Mesendoderm (in vitro differentiated cells): ENCODE results near the gene TIRAP.

Experiments
- DNase-seq: peaks from one replicate; pipeline ENCODE4 v3.0.0; 2013
- H2AK5ac ChIP-seq: 2 replicates; pipeline ENCODE4 v1.6.1; 2013; ENCODE audit warnings: low read length, inconsistent platforms
- H2BK120ac ChIP-seq: 2 replicates; pipeline ENCODE4 v1.6.1; 2013; ENCODE audit warnings: low read depth, mild to moderate bottlenecking, low read length, moderate library complexity, mixed read lengths
- H2BK15ac ChIP-seq: replicated peaks from 2 replicates; pipeline ENCODE4 v1.6.1; 2013; ENCODE audit warnings: low read depth, mild to moderate bottlenecking, moderate library complexity
- H2BK5ac ChIP-seq: 2 replicates; pipeline ENCODE4 v1.6.1; 2013; ENCODE audit warnings: low read length, inconsistent platforms
- H3K18ac ChIP-seq: 2 replicates; pipeline ENCODE4 v1.6.1; 2013; ENCODE audit warnings: mild to moderate bottlenecking, low read length, mixed read lengths
- H3K23ac ChIP-seq: one replicate; pipeline ENCODE4 v1.6.1; 2013; ENCODE audit warnings: low read length
- H3K27ac ChIP-seq: 2 replicates; pipeline ENCODE4 v1.5.1; 2013; ENCODE audit warnings: low read depth, mild to moderate bottlenecking, inconsistent platforms, low read length, moderate library complexity
- H3K27me3 ChIP-seq: 2 replicates; pipeline ENCODE4 v1.6.1; 2013; ENCODE audit warnings: low read length, control low read depth, mild to moderate bottlenecking, inconsistent platforms; ENCODE audit not compliant: insufficient read depth, poor library complexity
- H3K36me3 ChIP-seq: 2 replicates; pipeline ENCODE4 v1.6.1; 2013; ENCODE audit warnings: low read length, inconsistent platforms; ENCODE audit not compliant: control insufficient read depth, insufficient read depth
- H3K4ac ChIP-seq: one replicate; pipeline ENCODE4 v1.6.1; 2013; ENCODE audit warnings: low read depth, mild to moderate bottlenecking, low read length, moderate library complexity
- H3K4me1 ChIP-seq: 2 replicates; pipeline ENCODE4 v1.6.1; 2013; ENCODE audit warnings: low read depth, low read length, inconsistent platforms; ENCODE audit not compliant: control insufficient read depth
- H3K4me2 ChIP-seq: 2 replicates; pipeline ENCODE4 v1.6.1; 2013; ENCODE audit warnings: low read length
- H3K4me3 ChIP-seq: 2 replicates; pipeline ENCODE4 v1.5.1; 2013; ENCODE audit warnings: mild to moderate bottlenecking, low read length
- H3K56ac ChIP-seq: one replicate; pipeline ENCODE4 v1.6.1; 2013; ENCODE audit warnings: low read length
- H3K79me1 ChIP-seq: 2 replicates; pipeline ENCODE4 v1.6.1; 2013; ENCODE audit warnings: low read length, inconsistent platforms
- H3K79me2 ChIP-seq: 2 replicates; pipeline ENCODE4 v1.6.1; 2013; ENCODE audit warnings: mild to moderate bottlenecking, low read length; ENCODE audit not compliant: control insufficient read depth, insufficient read depth
- H3K9ac ChIP-seq: 2 replicates; pipeline ENCODE4 v1.6.1; 2013; ENCODE audit warnings: low read length, inconsistent platforms
- H4K5ac ChIP-seq: one replicate; pipeline ENCODE4 v1.6.1; 2013; ENCODE audit warnings: low read length
- H4K8ac ChIP-seq: one replicate; pipeline ENCODE4 v1.6.1; 2013; ENCODE audit warnings: low read depth, mild to moderate bottlenecking, control low read depth, low read length, moderate library complexity
- WGBS: extraction: QIAGEN DNeasy Blood & Tissue Kit; methylation state at CpG from one replicate; pipeline ENCODE4 v1.1.7; 2013; ENCODE audit warnings: low lambda C conversion rate, missing lambda C conversion rate; ENCODE audit not compliant: insufficient coverage; ENCODE audit errors: extremely low coverage; 5-methylcytosine and 5-hydroxymethylcytosine counted together

TIRAP gene

GRCh38 chr11:126331286-126331685 is 48.4 kb downstream of the TIRAP start:
- Histone ChIP-seq H3K27me3 (no peaks in the 10 kb centered on the region), H2BK5ac (no peak overlapping the region), H2BK15ac (no peak overlapping the region), H4K5ac (no peak overlapping the region), H3K56ac (no peak overlapping the region), H3K4me1 (no peaks in the 10 kb centered on the region), H2AK5ac (no peak overlapping the region), H4K8ac (no peak overlapping the region), H3K36me3 (no peaks in the 10 kb centered on the region), H3K18ac (no peak overlapping the region), H3K4me2 (no peak overlapping the region), H3K23ac (no peak overlapping the region), H3K4me3 (no peak overlapping the region), H3K79me2 (no peaks in the 10 kb centered on the region), H3K27ac (no peak overlapping the region), H3K4ac (no peak overlapping the region), H2BK120ac (no peak overlapping the region), H3K79me1 (no peaks in the 10 kb centered on the region), H3K9ac (no peak overlapping the region)
- no CpG with 5 or more reads among the region's 13 CpGs for WGBS
- DNase-seq = no peak

DNA sequence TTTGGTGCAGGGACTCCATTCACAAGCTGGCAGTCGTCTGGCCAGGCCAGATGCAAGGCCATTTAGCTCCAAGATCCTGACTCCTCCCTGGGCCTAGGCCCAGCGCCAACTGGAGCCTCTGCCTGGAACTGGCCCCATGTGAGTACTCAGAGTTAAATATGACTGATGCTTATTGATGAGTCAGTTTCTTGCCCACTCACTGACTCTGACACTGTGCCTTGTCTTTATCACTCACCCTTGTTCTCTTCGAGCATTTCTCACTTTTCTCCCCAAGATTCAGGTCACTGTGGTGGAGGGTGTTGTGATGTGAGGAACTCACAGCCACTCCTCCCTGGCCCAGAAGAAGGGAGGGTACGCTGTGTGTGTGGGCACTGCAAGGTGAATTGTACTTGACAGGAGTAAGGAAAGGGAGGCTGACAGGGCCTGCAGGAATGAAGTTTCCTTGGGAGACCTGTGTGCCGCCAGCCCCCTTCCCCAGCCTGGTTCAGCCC is 49.4 kb downstream of the TIRAP start:
- Histone ChIP-seq H3K27ac (no peak overlapping the region), H4K8ac (no peak overlapping the region), H2AK5ac (no peak overlapping the region), H3K23ac (no peak overlapping the region), H3K56ac (no peak overlapping the region), H3K18ac (no peak overlapping the region), H3K4me2 (no peak overlapping the region), H2BK5ac (no peak overlapping the region), H3K27me3 (no peaks in the 10 kb centered on the region), H3K4me1 (no peaks in the 10 kb centered on the region), H3K36me3 (no peaks in the 10 kb centered on the region), H3K4ac (no peak overlapping the region), H3K9ac (no peak overlapping the region), H3K4me3 (no peak overlapping the region), H3K79me2 (no peaks in the 10 kb centered on the region), H2BK120ac (no peak overlapping the region), H2BK15ac (no peak overlapping the region), H4K5ac (no peak overlapping the region), H3K79me1 (no peaks in the 10 kb centered on the region)
- no peak for DNase-seq
- WGBS = no CpG with 5 or more reads among the region's 5 CpGs

GRCh38 chr11:126333142-126333541 is 50.2 kb downstream of the TIRAP start:
- no peak overlapping the region for H3K18ac ChIP-seq
- no peak overlapping the region for H3K9ac ChIP-seq
- no peak overlapping the region for H2BK120ac ChIP-seq
- H3K27me3 ChIP-seq = no peaks in the 10 kb centered on the region
- no peaks in the 10 kb centered on the region for H3K79me2 ChIP-seq
- H3K56ac ChIP-seq = no peak overlapping the region
- H4K5ac ChIP-seq = no peak overlapping the region
- no peak overlapping the region for H2AK5ac ChIP-seq
- no peak overlapping the region for H4K8ac ChIP-seq
- no peak overlapping the region for H3K4ac ChIP-seq
- H3K36me3 ChIP-seq = no peaks in the 10 kb centered on the region
- no peak overlapping the region for H3K4me3 ChIP-seq
- no peak overlapping the region for H3K27ac ChIP-seq
- H3K23ac ChIP-seq = no peak overlapping the region
- WGBS = no CpG with 5 or more reads among the region's 7 CpGs
- H2BK15ac ChIP-seq = no peak overlapping the region
- no peak overlapping the region for H2BK5ac ChIP-seq
- no peaks in the 10 kb centered on the region for H3K79me1 ChIP-seq
- no peak overlapping the region for H3K4me2 ChIP-seq
- no peak for DNase-seq
- H3K4me1 ChIP-seq = no peaks in the 10 kb centered on the region

DNA sequence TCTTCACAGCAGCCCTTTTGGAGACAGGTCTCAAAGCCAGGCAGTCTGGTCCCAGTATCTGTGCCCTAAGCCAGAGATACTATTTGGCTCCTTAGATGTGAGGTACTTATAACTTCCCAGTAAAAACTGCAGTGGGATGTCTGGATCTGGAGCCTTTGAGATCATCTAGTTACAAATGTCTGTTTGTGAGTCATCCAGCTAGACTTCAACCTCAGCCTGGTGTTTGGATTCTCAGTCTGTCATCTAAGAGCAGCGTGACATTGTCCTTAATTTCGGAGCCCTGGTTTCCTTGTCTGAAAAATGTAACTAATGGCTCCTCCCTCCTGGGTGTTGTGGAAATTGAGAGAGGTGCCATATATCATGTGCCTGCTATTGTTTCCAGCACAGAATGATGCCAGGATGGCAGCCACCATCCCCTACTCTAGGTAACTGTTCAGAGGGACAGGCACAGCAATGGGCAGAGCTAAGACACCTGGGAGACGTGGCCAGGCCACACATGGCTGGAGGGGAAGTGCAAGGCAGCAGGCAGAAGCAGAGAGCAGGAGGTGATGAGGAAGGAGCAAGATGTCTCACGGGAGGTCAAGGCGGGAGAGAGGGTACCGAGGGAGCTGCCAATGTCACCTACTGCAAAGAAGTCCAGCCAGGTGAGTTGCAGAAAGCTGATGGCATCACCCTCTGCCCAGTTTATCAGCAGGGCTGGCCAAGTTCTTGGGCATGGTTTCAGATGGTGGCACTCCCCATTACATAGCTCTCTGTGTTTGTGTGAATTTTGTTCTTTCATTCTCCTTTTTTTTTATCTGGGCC is 52.0 kb downstream of the TIRAP start:
- no peak for DNase-seq
- Histone ChIP-seq H2BK120ac (no peak overlapping the region), H3K79me2 (no peaks in the 10 kb centered on the region), H3K4me1 (no peaks in the 10 kb centered on the region), H2BK15ac (no peak overlapping the region), H3K27ac (no peak overlapping the region), H3K4me3 (no peak overlapping the region), H4K5ac (no peak overlapping the region), H3K4me2 (no peak overlapping the region), H3K27me3 (no peaks in the 10 kb centered on the region), H3K4ac (no peak overlapping the region), H3K23ac (no peak overlapping the region), H3K79me1 (no peaks in the 10 kb centered on the region), H2BK5ac (no peak overlapping the region), H2AK5ac (no peak overlapping the region), H4K8ac (no peak overlapping the region), H3K18ac (no peak overlapping the region), H3K56ac (no peak overlapping the region), H3K36me3 (peaks cover 2% of the 10 kb centered on the region), H3K9ac (no peak overlapping the region)
- no CpG with 5 or more reads among the region's 6 CpGs for WGBS

DNA sequence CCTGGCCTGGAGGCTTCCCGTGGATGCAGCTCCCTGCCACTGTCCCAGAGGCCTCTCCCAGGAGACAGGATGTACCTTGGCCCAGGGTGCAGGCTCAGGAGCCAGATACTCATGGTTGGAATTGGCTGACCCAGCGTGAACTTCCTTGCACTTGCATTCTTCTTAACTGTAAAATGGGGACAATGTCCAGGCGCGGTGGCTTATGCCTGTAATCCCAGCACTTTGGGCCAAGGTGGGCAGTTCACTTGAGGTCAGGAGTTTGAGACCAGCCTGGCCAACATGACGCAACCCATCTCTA is 52.5 kb downstream of the TIRAP start:
- Histone ChIP-seq H3K79me1 (no peaks in the 10 kb centered on the region), H3K79me2 (no peaks in the 10 kb centered on the region), H3K9ac (no peak overlapping the region), H3K27ac (no peak overlapping the region), H2BK120ac (no peak overlapping the region), H3K4me1 (no peaks in the 10 kb centered on the region), H4K8ac (no peak overlapping the region), H3K4me2 (no peak overlapping the region), H2BK5ac (no peak overlapping the region), H3K4me3 (no peak overlapping the region), H3K36me3 (peaks cover 2% of the 10 kb centered on the region), H3K56ac (no peak overlapping the region), H3K23ac (no peak overlapping the region), H2AK5ac (no peak overlapping the region), H3K4ac (no peak overlapping the region), H3K18ac (no peak overlapping the region), H2BK15ac (no peak overlapping the region), H4K5ac (no peak overlapping the region), H3K27me3 (no peaks in the 10 kb centered on the region)
- WGBS = no CpG with 5 or more reads among the region's 5 CpGs
- DNase-seq = no peak

GRCh38 chr11:126336138-126336541 is 53.2 kb downstream of the TIRAP start:
- H4K8ac ChIP-seq = no peak overlapping the region
- no peak overlapping the region for H3K18ac ChIP-seq
- no peak overlapping the region for H3K27ac ChIP-seq
- H2BK120ac ChIP-seq = no peak overlapping the region
- H2AK5ac ChIP-seq = no peak overlapping the region
- no peak overlapping the region for H3K4me3 ChIP-seq
- peaks cover 2% of the 10 kb centered on the region for H3K36me3 ChIP-seq
- H3K56ac ChIP-seq = no peak overlapping the region
- H4K5ac ChIP-seq = no peak overlapping the region
- H2BK5ac ChIP-seq = no peak overlapping the region
- no peak overlapping the region for H3K9ac ChIP-seq
- H3K79me1 ChIP-seq = no peaks in the 10 kb centered on the region
- no peak overlapping the region for H3K23ac ChIP-seq
- no peak overlapping the region for H3K4ac ChIP-seq
- no peak overlapping the region for H2BK15ac ChIP-seq
- no peaks in the 10 kb centered on the region for H3K27me3 ChIP-seq
- H3K4me2 ChIP-seq = no peak overlapping the region
- DNase-seq = no peak
- no peaks in the 10 kb centered on the region for H3K4me1 ChIP-seq
- no CpG with 5 or more reads among the region's 8 CpGs for WGBS
- H3K79me2 ChIP-seq = no peaks in the 10 kb centered on the region
